HEK293T (cell line): ENCODE measurements around the gene PTGES.
"Not testable (repeated sequence)": the region's sequence is repeated elsewhere in the genome, so short reads cannot be mapped to it uniquely, and the experiment has no call there.

Experiments used
- CTCF ChIA-PET: fragments of 350-600 bp; formaldehyde crosslinking; extraction: SDS; loops from one replicate; lab custom pipeline; 2021; ENCODE audit warnings: antibody characterized with exemption, inconsistent platforms; lab: Yijun Ruan, JAX
- POLR2A ChIA-PET: fragments of 350-600 bp; formaldehyde crosslinking; extraction: SDS; loops from one replicate; lab custom pipeline; 2020; ENCODE audit warnings: antibody characterized with exemption, inconsistent platforms; lab: Yijun Ruan, JAX
- DNase-seq: peaks from one replicate; pipeline ENCODE4 v3.0.0; 2012; ENCODE audit warnings: mixed read lengths; ENCODE audit errors: extremely low spot score
- ARNT ChIP-seq: fragments of 450-650 bp; IDR thresholded peaks from 2 replicates; pipeline ENCODE4 v1.6.1; 2017; ENCODE audit warnings: mild to moderate bottlenecking
- BHLHE40 ChIP-seq: fragments of 450-650 bp; IDR thresholded peaks from 2 replicates; pipeline ENCODE4 v1.6.1; 2016; ENCODE audit warnings: mild to moderate bottlenecking, moderate library complexity, borderline replicate concordance
- CTBP1 ChIP-seq: fragments of 450-650 bp; IDR thresholded peaks from 2 replicates; pipeline ENCODE4 v1.6.1; 2016; ENCODE audit warnings: borderline replicate concordance
- ELF4 ChIP-seq: fragments of 450-650 bp; IDR thresholded peaks from 2 replicates; pipeline ENCODE4 v1.6.1; 2017; ENCODE audit warnings: antibody characterized with exemption
- FOXA1 ChIP-seq: fragments of 450-650 bp; IDR thresholded peaks from 2 replicates; pipeline ENCODE4 v1.6.1; 2016; ENCODE audit warnings: mild to moderate bottlenecking
- FOXK2 ChIP-seq: fragments of 450-650 bp; IDR thresholded peaks from 2 replicates; pipeline ENCODE4 v1.6.1; 2016; ENCODE audit warnings: mild to moderate bottlenecking
- FOXM1 ChIP-seq: fragments of 450-650 bp; IDR thresholded peaks from 2 replicates; pipeline ENCODE4 v1.6.1; 2017; ENCODE audit warnings: mild to moderate bottlenecking, borderline replicate concordance
- HDGF ChIP-seq: fragments of 450-650 bp; IDR thresholded peaks from 2 replicates; pipeline ENCODE4 v1.6.1; 2017; ENCODE audit warnings: antibody characterized with exemption, borderline replicate concordance
- L3MBTL2 ChIP-seq: fragments of 450-650 bp; conservative IDR thresholded peaks from 2 replicates; pipeline ENCODE4 v1.6.1; 2016; ENCODE audit warnings: mild to moderate bottlenecking
- LEF1 ChIP-seq: fragments of 450-650 bp; IDR thresholded peaks from 2 replicates; pipeline ENCODE4 v1.6.1; 2017; ENCODE audit warnings: mild to moderate bottlenecking, borderline replicate concordance
- NFRKB ChIP-seq: fragments of 450-650 bp; IDR thresholded peaks from 2 replicates; pipeline ENCODE4 v1.6.1; 2016; ENCODE audit warnings: mild to moderate bottlenecking, moderate library complexity
- PKNOX1 ChIP-seq: fragments of 450-650 bp; IDR thresholded peaks from 2 replicates; pipeline ENCODE4 v1.6.1; 2016
- SP1 ChIP-seq: fragments of 450-650 bp; IDR thresholded peaks from 2 replicates; pipeline ENCODE4 v1.6.1; 2017
- SUZ12 ChIP-seq: fragments of 450-650 bp; IDR thresholded peaks from 2 replicates; pipeline ENCODE4 v1.6.1; 2016; ENCODE audit warnings: mild to moderate bottlenecking
- TARDBP ChIP-seq: fragments of 450-650 bp; IDR thresholded peaks from 2 replicates; pipeline ENCODE4 v1.6.1; 2016
- ZNF384 ChIP-seq: fragments of 450-650 bp; IDR thresholded peaks from 2 replicates; pipeline ENCODE4 v1.6.1; 2016

PTGES gene

GRCh38 chr9:129777769-129778130 is 24.9 kb upstream of the PTGES start:
- ChIA-PET POLR2A (interaction anchor here (2.8 kb wide), 1 partner anchor 39 kb away, joined by 12 read pairs; no protein-coding TSS in a partner anchor), CTCF (interaction anchor here (0.6 to 2.7 kb wide), 4 partner anchors 40 to 135 kb away, joined by 3 to 12 read pairs (median 6); no protein-coding TSS in a partner anchor)
- TF ChIP-seq TARDBP (no peak), SUZ12 (no peak), NFRKB (no peak), ZNF384 (no peak), FOXK2 (no peak), L3MBTL2 (no peak), ARNT (no peak), FOXM1 (no peak), LEF1 (no peak)
- no peak for DNase-seq

GRCh38 chr9:129776938-129777768 is 24.3 kb upstream of the PTGES start:
- ChIA-PET POLR2A (interaction anchor here (0.9 to 2.8 kb wide), 6 partner anchors 13 to 40 kb away, joined by 3 to 12 read pairs (median 4); partner anchors contain the start of gene PTGES), CTCF (interaction anchor here (0.6 to 2.7 kb wide), 5 partner anchors 39 to 135 kb away, joined by 3 to 12 read pairs (median 6); no protein-coding TSS in a partner anchor)
- TF ChIP-seq HDGF, result no peak
- no peak for TF ChIP-seq ZNF384
- no peak for TF ChIP-seq CTBP1
- peak; percentile 35 for DNase-seq

GRCh38 chr9:129776566-129776937 is 23.7 kb upstream of the PTGES start:
- POLR2A ChIA-PET, result interaction anchor here (0.9 to 2.8 kb wide), 6 partner anchors 14 to 40 kb away, joined by 3 to 12 read pairs (median 4); partner anchors contain the start of gene PTGES
- DNase-seq, result no peak
- TF ChIP-seq HDGF (no peak), TARDBP (no peak), FOXA1 (no peak), L3MBTL2 (no peak), LEF1 (no peak), BHLHE40 (no peak), CTBP1 (no peak), FOXK2 (no peak)
- CTCF ChIA-PET, result interaction anchor here (1.1 to 2.7 kb wide), 4 partner anchors 39 to 134 kb away, joined by 4 to 12 read pairs (median 8); no protein-coding TSS in a partner anchor

- DNase-seq, result not testable (repeated sequence)
- POLR2A ChIA-PET, result interaction anchor here (0.9 to 2.8 kb wide), 2 partner anchors 23 to 37 kb away, joined by 3 to 12 read pairs; partner anchors contain the start of gene PTGES
- CTCF ChIA-PET, result interaction anchor here (0.6 to 2.7 kb wide), 4 partner anchors 26 to 54 kb away, joined by 3 to 12 read pairs (median 6); no protein-coding TSS in a partner anchor
Measured at GRCh38 chr9:129776096-129776495, 23.3 kb upstream of the PTGES start.

- DNase-seq, result no peak
- ChIA-PET POLR2A (interaction anchor here (2.8 kb wide), 1 partner anchor 36 kb away, joined by 12 read pairs; no protein-coding TSS in a partner anchor), CTCF (interaction anchor here (0.6 to 2.7 kb wide), 4 partner anchors 8 to 54 kb away, joined by 3 to 12 read pairs (median 4); no protein-coding TSS in a partner anchor)
- TF ChIP-seq ELF4, result no peak
- no peak for TF ChIP-seq ZNF384
- TF ChIP-seq FOXK2, result no peak
- no peak for TF ChIP-seq PKNOX1
- no peak for TF ChIP-seq FOXA1
- TF ChIP-seq FOXM1, result no peak
- TF ChIP-seq HDGF, result no peak
- TF ChIP-seq TARDBP, result no peak
- no peak for TF ChIP-seq NFRKB
- no peak for TF ChIP-seq LEF1
- TF ChIP-seq CTBP1, result no peak
- TF ChIP-seq L3MBTL2, result no peak
- TF ChIP-seq ARNT, result no peak
- no peak for TF ChIP-seq SUZ12
- TF ChIP-seq SP1, result no peak
- no peak for TF ChIP-seq BHLHE40
Measured at GRCh38 chr9:129775448-129775798, 22.6 kb upstream of the PTGES start.

GRCh38 chr9:129774791-129775447 is 22.1 kb upstream of the PTGES start:
- ChIA-PET CTCF (interaction anchor here (0.5 to 2.7 kb wide), 4 partner anchors 8 to 53 kb away, joined by 3 to 12 read pairs (median 4); no protein-coding TSS in a partner anchor), POLR2A (interaction anchor here (2.8 kb wide), 1 partner anchor 36 kb away, joined by 12 read pairs; no protein-coding TSS in a partner anchor)
- TF ChIP-seq L3MBTL2, result no peak
- TF ChIP-seq NFRKB, result no peak
- TF ChIP-seq CTBP1, result no peak
- no peak for TF ChIP-seq BHLHE40
- TF ChIP-seq FOXM1, result no peak
- no peak for TF ChIP-seq SUZ12
- TF ChIP-seq HDGF, result no peak
- no peak for TF ChIP-seq ELF4
- TF ChIP-seq FOXK2, result no peak
- TF ChIP-seq PKNOX1, result no peak
- no peak for TF ChIP-seq SP1
- no peak for TF ChIP-seq ARNT
- TF ChIP-seq TARDBP, result no peak
- TF ChIP-seq ZNF384, result no peak
- no peak for TF ChIP-seq LEF1
- no peak for TF ChIP-seq FOXA1
- DNase-seq, result no peak
